Activated CD4-positive, alpha-beta T cell treated with anti-CD3 and anti-CD28 coated beads, Interleukin-2, amount 50 U/mL, for 24 hours (primary cell): ENCODE data around the gene TMEM132D.

Source experiments
- DNase-seq, 2 donors: peaks; one replicate each; pipeline ENCODE4 v3.0.0-alpha.2; 2020; ENCODE audit warnings: low read depth in 1 of 2, low spot score in 1 of 2

Gene TMEM132D

DNA sequence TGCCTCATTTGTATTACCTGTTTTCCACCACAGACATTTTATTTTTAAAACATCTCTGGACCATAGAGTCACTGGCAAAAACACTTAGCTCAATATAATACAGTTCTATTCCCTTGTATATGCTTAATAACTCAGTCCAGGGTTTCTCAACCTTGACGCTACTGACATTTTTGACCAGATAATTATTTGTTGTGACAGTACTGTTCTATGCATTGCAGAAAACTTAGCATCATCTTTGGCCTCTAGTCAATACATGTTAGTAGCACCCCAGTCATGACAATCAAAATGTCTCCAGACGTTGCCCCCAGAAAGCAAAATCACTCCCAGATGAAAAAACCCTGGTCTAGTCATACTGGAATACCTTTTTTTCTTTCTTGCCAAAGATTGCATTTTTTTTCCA lies 174.7 kb downstream of the TMEM132D start:
- no peak for DNase-seq

DNA sequence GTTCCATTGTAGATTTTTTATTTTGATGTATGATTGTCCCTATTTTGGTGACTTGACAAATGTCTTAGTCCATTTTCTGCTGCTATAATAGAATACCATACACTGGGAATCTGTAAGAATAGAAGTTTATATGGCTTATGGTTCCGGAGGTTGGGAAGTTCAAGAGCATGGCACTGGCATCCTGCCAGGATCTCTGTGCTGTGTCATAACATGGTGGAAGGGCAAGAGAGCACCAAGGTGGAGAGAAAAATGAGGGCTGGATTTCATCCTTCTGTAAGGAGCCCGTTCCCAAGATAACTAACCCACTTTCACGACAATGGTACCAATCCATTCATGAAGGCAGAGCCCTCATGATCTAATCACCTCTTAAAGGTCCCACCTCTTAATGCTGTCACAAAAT lies 176.7 kb downstream of the TMEM132D start:
- DNase-seq, result no peak

DNA sequence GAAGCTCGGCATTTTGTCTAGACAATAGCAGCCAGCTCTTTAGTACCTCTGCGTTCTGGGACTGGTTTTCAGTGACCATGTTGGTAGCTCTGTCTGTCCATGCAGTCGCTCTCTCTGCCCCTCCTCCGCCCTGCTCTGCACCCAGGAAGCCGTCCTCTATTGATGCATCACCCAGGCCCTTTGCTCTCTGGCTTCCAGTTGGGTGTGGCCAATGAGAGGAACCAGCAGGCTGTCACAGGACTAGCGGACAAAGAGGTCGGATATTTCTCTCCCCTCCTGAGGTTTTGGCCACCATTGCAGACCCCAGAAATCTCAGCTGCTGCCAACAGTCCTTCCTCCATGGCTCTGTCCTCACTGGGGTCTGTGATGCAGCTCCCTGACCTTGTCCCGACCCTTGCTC lies 180.6 kb downstream of the TMEM132D start:
- no peak for DNase-seq

DNA sequence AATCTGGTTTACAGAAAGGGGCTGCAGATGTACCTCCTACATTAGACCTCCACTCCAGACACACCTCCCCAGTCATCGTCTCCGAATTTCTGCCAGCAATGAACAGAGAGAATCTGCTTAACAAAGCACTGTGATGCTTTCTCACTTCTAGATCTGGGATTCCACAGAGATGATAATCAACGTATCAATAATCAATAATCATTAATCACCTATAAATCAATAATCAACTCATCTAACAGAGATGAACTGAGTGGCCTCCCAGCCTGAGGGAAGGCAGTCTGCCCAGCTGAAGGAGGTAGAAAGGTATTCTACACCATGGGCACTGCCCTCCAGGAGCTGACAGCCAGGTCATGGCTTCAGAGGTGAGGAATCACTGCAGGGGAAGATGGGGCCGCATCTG lies 183.2 kb downstream of the TMEM132D start:
- no peak for DNase-seq

DNA sequence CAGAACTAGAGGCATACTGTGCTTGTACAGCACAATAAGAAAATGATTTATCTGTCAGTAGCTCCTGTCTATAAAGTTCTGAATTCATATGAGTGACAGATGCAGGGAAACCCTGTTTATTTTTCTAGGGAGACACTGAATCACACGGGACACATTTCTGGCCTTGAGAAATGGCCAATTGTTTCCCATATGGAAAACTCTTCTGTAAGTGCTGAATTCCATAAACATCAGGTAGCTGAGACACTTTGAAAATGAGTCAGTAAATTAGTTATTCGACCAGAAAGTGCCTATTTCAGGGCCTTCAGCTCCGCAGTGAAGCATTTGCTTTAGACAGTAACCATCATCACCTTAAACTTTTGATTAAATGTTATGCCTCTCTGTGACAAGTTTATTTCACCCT lies 184.4 kb downstream of the TMEM132D start:
- no peak for DNase-seq

DNA sequence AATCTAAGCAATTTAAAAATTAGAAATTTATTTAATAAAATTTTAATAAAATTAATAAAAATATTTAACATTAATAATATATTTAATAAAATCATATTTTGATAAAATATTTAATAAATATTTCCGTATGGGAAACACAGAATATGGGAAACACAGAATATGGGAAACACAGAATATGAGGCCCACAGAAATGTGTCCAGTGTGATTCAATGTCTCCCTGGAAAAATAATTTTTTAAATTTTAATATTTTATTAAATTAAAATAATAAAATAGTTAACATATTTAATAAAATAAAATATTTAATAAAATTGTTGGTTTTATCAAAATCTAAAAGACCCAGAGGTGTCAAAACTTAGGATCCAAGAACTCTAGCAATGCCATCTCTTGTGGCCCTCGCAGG lies 186.4 kb downstream of the TMEM132D start:
- no peak for DNase-seq

DNA sequence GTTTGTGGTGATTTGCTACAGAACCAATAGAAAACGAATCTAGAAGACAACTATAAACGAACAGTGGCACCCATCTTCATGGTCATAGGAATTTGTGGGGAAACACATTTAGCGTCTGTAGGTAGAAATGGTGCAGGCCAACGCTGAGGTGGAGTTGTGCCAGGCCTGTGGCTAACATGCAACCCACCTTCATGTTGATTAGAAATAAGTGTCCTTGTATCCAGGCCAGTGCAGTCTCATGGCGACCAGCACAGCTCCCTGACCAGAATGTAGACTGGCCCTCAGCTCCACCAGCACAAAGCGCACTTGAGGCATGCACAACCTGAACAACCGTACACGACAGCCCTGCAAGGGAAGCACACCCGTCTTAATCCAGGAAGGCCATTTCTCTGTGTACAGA lies 187.0 kb downstream of the TMEM132D start:
- DNase-seq, result no peak

DNA sequence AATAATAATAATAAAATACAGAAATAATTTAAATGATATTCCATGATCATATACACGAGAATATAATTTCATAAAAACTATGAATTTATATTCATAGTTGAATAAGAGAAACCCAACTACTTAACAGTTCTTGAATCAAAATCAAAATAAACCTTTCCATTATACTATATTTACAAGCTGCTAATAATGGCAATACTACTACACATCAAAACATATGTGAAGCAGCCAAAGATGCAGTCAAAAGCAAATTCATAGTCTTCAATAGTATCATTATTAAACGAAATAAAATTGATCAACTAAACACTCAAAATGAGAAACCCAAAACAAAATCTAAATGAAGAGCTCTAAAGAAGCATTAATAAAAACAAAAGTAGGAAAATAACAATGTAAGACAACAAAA lies 197.1 kb downstream of the TMEM132D start:
- no peak for DNase-seq

DNA sequence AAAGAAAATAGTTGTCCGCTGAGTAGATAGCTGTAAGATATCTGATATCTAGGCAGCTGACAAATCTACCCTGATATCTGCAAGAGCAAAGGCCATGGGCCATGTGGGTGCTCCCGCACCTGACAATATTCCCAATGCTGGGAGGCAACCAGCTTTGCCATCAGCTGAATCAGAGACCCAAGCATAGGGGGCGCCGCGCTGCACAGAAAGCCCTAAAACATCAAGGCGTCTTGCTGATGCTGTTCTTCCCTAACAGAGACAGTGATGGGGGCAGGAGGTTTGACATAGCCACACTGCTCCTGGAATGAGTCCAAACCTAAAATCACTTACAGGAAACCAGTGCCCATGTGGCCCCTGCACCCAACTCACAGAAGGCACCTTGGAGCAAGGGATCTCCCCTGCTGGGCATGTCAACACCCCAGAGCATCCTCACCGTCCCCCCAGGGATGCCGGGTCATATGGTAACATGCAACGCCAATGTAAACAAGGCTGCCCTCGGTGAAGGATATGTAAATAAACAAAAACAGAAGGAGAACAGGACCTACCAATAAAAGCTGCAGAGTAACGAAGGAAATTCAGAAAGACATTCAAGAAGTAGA lies 199.5 kb downstream of the TMEM132D start:
- DNase-seq, result no peak

DNA sequence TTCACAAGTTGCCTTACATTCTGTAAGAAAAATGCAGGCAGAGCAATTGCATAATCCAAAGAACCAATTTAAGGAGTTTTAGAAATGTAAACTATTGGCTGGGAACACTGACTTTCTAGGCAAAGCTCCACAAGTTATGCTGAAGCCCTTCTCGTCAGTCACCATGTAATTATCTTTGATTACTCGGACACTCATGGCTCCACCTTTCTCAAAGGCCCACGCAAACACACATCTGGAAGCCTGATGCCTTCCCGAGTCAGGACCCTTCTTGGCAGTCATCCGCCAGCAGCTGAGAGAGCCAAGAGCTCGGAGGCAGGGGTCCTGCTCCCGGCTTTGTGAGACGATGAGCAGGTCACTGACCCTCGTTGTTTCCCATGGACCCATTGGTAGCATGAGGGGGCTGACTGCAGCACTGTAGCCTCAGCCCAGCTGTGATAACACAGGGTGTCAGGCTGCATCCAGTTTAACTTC lies 202.2 kb downstream of the TMEM132D start:
- no peak for DNase-seq

DNA sequence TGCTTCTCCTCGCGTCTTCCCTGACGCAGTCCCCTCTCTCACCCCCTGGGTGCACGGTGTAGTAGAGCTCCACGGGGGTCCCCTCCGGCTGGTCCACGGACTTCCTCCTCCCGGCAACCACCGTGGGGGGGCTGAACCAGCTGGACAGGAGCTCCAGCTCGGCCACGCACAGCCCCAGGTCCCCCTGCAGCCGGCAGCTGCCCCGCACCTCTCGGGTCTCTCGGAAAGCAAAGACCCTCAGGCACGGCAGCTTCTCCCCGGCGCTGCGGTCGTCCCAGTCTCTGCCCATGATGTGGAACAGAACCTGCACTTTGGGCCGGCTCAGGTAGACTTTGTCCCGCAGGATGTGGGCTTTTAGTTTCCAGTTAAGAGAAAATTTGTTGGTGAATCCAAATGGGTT lies 203.8 kb downstream of the TMEM132D start:
- no peak for DNase-seq

DNA sequence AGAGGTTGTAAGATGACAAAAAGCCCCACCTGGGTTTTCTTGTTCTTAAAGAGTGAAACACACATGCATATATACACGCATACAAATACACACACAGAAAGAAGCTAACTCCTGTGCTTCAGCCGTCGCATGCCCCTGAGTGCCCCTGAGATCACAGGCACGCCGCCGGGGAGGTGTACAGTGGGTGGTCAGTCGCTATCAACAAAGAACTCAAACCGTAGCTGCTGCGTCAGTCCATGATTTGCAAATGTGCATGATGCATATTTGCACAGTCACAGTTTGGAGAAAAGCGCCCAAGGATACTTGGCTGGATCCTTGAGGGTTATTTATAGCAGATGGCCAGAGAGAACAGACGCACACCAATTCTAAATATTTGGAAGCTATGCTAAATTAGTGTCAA lies 206.9 kb downstream of the TMEM132D start:
- DNase-seq, result no peak

DNA sequence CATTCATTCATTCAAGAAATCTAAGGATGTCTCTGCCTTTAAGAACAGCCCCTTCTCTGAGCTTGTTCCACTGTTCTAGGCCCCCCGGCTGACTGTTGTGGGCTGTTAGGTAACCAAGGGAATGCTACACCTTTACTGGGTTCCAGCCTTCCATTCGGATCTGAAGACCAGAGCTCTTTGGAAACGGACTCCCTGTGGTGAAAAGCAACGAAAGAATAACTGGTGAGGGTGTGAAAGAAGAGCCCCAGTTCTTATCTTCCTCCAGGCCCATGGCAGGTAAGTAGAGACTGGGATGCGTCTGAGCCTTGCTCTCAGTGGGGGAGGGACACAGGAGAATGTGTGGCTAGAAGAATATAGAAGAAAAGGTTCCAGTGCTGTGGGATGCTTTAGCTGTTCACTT lies 207.4 kb downstream of the TMEM132D start:
- DNase-seq, result no peak

DNA sequence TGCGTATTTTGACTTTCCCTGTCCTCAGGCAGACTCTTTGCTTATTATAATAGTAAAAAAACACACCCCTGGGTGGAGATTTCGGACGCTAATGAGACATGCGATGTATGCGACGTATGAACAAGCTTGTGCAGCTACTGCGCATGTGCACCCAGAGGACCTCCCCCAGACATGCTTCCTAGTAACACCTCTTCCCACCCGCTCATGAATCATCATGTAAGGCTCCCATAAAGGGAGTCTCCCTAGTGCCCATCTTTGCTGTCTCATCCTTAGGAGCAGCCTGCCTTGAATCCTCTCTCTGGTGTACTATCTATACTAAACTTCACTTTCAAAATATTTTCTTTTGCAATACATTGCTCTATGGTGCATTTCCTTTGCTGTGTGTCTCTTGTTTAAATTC lies 210.1 kb downstream of the TMEM132D start:
- no peak for DNase-seq

DNA sequence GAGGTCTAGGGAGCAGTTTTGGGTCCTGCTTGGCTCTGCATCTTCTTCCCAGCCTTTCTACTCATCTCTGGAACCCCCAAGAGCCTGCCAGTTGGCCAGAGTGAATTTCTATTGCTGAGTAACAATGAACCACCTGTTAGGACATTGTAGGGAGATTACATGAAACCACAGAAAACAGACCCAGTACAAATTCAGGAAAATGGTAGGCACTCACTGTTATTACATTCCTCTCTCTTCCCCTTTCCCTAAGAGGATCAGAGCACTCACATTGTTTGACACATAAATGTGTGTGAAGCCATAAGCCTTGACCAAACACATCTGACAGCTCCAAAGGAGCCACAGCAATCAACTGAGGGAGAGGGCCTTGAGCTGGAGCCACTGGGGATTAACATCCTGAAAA lies 216.1 kb downstream of the TMEM132D start:
- no peak for DNase-seq

DNA sequence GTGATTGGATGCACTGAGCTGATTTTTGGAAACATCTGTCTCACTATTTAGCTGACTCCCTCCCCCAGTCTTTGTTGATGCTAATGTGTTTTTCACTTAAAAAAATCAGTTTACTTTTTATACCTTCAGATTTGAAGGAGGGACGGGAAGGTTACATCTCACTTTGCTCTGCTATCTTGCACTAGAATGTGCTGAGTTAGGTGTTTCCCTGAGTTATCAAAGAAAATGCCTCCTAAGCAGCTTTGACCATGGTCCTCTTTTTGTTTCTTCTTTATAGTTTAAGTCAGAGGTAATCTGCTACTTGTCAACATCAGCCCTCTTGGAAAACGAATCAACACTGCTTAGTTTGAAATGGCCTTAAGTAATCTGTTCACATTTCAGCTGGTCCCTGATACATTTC lies 222.0 kb downstream of the TMEM132D start:
- DNase-seq, result no peak

DNA sequence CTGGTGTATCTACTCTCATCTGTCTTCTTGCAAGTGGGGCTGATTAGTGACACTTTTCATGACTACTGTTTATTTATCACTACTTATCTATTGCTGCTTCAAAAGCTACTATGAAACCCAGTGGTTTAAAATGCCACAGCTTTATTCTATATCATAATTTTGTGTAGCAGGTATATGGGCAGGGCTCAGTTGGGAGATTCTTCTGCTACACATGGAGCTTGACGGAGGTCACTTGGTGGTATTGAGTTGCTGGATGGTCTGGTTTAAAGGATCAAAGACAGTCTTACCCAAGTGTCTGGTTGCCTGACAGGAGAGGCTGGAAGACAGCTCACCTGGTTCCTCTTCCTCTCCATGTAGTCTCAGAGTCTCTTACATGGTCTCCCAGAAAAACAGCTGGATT lies 222.7 kb downstream of the TMEM132D start:
- DNase-seq, result no peak

DNA sequence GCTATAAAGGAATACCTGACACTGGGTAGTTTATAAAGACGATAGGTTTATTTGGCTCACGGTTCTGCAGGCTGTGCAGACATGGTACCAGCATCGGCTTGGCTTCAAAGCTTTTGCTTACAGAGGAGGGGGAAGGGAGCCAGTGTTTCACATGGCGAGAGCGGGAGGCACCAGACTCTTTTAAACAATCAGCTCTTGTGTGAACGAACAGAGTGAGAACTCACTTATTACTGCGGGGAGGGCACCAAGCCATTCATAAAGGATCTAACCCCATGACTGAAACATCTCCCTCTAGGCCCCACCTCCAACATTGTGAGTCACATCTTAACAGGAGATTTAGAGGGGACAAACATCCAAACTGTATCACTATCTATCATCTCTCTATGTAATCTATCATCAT lies 227.4 kb downstream of the TMEM132D start:
- DNase-seq, result no peak

DNA sequence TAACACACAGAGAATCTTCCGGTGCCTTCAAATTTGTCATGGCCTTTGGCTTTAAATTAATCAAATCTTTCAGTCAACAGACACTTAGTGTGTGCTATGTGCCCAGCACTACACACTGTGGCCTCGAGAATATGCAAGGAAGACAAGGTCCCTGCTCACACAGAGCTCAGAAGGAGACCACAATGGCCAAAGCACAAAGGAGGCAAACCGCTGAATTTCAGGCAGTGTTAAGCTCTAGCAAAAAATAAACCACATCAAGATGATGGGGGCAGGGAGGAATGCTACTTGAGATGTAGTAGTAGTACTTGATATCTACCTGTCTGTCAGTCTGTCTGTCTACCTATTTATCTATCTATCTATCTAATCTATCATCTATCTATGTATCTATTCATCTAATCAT lies 227.9 kb downstream of the TMEM132D start:
- DNase-seq, result no peak

DNA sequence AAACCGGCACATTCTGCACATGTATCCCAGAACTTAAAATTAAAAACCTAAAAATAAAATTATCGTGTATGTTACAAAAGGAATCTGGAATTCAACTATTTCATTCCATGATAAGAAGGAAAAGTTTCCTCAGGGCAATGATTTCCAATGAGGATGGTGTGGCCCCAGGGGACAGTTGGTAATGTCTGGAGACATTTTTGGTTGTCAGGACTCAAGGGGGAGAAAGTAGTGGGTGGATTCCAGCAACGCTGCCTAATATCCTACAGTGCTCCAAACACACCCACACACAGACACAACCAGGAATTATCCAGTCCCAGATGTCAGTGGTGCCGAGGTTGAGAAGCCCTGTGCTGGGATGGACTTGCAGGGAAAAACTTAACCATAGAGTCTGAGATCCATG lies 228.3 kb downstream of the TMEM132D start:
- DNase-seq, result no peak

DNA sequence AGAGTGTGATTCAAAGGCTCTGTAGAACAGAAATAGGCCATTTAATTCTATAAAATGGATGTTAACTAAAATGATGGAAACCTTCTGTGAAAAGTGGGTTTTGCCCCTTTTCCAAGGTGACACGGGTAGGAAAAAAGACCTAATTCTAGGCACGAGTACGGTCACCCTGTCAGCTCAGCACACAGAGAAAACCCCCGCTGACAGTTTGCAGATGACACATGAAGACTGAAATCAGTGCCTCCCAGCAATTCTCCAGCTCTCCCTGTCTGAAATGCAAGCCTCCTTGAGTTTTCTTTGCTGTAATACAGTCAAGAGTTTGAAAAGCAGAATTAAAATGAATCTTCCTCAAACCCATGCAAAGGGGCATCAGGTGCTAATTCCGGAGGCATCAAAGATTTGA lies 230.0 kb downstream of the TMEM132D start:
- no peak for DNase-seq

DNA sequence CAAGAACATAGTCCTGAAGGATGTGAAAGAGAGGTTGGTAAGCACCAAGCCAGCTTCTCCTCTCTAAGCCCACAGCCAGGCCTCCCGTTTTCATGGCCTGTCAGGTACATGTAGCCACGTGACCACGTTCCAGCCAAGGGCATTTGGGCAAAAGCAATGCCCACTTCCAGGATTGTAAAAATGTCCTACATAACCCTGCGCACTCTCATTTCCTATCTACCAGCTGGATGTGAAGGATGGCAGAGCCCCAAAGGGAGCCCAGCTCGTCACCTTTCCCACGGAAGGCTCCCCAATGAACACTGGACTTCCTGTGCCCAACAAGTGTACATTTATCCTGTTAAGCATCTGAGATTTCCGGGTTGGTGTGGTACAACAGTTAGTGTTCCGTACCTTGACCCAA lies 231.7 kb downstream of the TMEM132D start:
- no peak for DNase-seq

DNA sequence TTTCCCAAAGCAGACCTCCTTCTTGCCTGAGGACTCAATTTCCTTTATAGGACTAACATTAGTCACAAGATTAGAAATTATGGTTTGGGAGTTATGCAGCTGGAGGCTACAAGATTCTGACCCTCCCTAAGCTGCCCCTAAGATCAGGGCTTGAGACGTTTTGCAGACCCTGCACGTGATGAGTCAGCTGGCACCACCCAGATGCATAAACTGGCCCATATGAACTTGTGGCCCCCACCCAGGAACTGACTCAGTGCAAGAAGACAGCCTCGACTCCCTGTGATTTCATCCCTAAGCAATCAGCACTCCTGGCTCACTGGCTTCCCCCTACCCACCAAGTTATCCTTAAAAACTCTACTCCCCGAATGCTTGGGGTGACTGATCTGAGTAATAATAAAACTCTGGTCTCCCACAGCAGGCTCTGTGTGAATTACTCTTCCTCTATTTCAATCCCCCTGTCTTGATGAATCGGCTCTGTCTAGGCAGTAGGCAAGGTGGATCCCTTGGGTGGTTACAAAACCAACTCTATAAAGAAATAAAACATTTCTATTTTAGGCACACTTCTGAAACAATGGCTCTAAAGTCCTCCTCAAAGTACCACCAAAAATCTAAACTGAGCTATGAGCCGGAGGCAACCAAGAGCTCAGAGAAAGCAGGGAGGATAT lies 233.4 kb downstream of the TMEM132D start:
- no peak for DNase-seq
